Sigmoid colon (tissue), 4 donors: ENCODE measurements around the gene PPP2R5E.

Experiments
- CTCF ChIP-seq, 4 experiments: fragments of 450-650 bp in 3 of 4; fragments of 200-600 bp in 1 of 4; IDR thresholded peaks; one replicate each; pipeline ENCODE4 v1.5.1; 2016 to 2019; ENCODE audit warnings: antibody characterized with exemption in 4 of 4, mild to moderate bottlenecking in 3 of 4, moderate library complexity in 2 of 4
- EP300 ChIP-seq, 4 donors: sonication (generic); formaldehyde crosslinking; IDR thresholded peaks; one replicate each; pipeline ENCODE4 v1.6.1; 2017; ENCODE audit warnings: antibody characterized with exemption in 4 of 4
- POLR2A ChIP-seq, 2 donors: fragments of 450-650 bp; IDR thresholded peaks; one replicate each; pipeline ENCODE4 v1.6.1; 2016; ENCODE audit warnings: antibody characterized with exemption in 2 of 2, mild to moderate bottlenecking in 2 of 2, moderate library complexity in 2 of 2

- TF ChIP-seq CTCF (IDR thresholded peaks at IDR 0.05): no peak
- no peak for TF ChIP-seq POLR2A (IDR thresholded peaks at IDR 0.05)
- TF ChIP-seq EP300 (IDR thresholded peaks at IDR 0.05): no peak
Measured at GRCh38 chr14:63406333-63406732, 136.8 kb downstream of the PPP2R5E start.
